LNCaP clone FGC (cell line): Measurements from ENCODE around the gene UBL7.
"Not testable (repeated sequence)": the region's sequence is repeated elsewhere in the genome, so short reads cannot be mapped to it uniquely, and the experiment has no call there.

ENCODE experiments used
- DNase-seq: peaks from one replicate; pipeline ENCODE4 v3.0.0-alpha.2; 2011; ENCODE audit warnings: low read depth
- H3K4me3 ChIP-seq: 2 replicates; pipeline ENCODE4 v1.5.1; 2011; ENCODE audit warnings: mild to moderate bottlenecking, low read depth, low read length, control low read depth
- CTCF ChIP-seq: IDR thresholded peaks from 2 replicates; pipeline ENCODE4 v1.5.1; 2012; ENCODE audit warnings: mild to moderate bottlenecking; ENCODE audit not compliant: control insufficient read depth, insufficient read depth; ENCODE audit errors: extremely low read depth

UBL7 gene

DNA sequence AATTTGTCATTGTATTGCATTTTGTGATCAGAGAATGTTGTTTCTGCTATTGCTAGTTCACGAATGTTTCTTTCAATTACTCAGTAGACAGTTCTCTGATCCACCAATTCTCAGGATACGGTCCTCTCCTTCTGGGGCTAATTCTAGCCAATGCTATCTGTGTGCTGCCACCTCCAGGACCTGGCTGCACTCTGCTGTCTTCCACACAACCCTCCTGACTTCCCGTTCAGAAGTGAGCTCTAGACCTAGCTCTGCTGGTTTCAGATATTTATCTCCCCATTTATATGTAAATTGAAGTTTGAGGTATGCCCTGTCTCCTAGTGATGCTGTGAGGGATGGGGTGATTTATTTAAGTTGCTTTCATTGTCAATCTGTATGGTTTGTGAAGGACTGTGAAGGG is 21.7 kb upstream of the UBL7 start:
- no peak for TF ChIP-seq CTCF
- DNase-seq = no peak
- H3K4me3 ChIP-seq = no peak overlapping the region

GRCh38 chr15:74480364-74480763 is 19.4 kb upstream of the UBL7 start:
- H3K4me3 ChIP-seq, DNase-seq: not testable (repeated sequence)

GRCh38 chr15:74471621-74472020 is 10.7 kb upstream of the UBL7 start:
- not testable (repeated sequence) for H3K4me3 ChIP-seq, DNase-seq

- no peak overlapping the region for H3K4me3 ChIP-seq
- no peak for TF ChIP-seq CTCF
- no peak for DNase-seq
Measured at GRCh38 chr15:74470631-74471395, 9.9 kb upstream of the UBL7 start.

DNA sequence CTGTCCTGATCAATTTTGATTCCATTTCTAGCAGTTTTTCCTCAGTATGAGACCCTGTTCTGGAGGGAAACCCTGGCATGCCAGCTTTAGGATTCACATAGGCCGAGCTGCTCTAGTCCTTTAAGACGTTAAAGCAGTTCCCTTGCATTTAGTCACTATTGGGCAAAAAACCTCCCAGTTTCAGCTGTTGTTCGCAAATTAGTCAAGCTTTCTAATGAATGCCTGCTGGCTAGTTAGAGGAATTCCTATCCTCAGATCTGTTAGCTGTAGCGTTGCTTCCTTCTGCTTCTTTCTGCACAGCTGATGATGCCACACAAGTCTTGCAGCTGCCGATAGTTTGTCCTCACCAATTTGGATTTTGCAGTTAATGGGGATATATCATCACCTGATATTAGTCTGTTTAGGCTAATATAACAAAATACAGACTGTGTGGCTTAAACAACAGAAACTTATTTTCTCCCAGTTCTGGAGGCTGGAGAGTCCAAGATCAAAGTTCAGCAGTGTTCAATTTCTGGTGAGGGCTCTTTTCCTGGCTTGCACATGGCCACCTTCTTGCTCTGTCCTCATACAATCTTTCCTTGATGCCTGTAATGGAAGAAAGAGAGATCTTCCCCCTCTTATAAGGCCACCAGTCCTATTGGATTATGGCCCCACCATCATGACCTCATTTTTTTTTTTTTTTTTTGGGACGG is 7.5 kb upstream of the UBL7 start:
- TF ChIP-seq CTCF = no peak
- H3K4me3 ChIP-seq = no peak overlapping the region
- no peak for DNase-seq

DNA sequence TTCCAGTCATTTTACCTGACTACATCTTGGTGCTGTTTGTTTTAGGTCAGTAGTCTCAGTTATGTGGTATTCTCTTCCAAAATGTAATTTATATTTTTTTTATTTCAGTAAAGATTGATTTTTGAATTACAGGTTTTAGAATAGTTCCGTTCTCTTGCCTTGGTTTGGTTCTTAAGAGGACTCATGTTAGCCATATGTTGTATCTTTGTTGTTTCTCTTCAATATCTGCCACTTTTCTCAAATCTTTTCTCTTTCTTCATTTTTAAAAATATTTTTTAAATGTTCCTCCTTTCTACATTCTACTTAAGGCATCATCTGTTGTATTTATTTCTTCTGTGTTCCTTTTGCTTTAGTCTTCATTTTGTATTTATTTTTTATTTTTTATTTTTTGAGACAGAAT is 5.6 kb upstream of the UBL7 start:
- TF ChIP-seq CTCF = no peak
- no peak for DNase-seq
- H3K4me3 ChIP-seq = no peak overlapping the region

DNA sequence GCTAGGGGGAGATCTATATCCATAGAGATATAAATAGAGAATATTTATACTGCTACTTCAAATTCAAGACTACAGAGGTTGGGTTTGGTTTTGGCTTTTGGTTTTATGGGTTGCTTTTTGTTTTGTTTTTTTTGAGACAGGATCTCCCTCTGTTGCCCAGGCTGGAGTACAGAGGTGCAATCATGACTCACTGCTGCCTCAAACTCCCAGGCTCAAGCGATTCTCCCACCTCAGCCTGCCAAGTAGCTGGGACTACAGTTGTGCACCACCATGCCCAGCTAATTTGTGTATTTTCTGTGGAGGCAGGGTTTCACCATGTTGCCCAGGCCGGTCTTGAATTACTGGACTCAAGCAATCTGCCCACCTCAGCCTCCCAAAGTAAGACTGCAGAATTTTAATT is 3.9 kb upstream of the UBL7 start:
- no peak for DNase-seq
- TF ChIP-seq CTCF = no peak
- no peak overlapping the region for H3K4me3 ChIP-seq

DNA sequence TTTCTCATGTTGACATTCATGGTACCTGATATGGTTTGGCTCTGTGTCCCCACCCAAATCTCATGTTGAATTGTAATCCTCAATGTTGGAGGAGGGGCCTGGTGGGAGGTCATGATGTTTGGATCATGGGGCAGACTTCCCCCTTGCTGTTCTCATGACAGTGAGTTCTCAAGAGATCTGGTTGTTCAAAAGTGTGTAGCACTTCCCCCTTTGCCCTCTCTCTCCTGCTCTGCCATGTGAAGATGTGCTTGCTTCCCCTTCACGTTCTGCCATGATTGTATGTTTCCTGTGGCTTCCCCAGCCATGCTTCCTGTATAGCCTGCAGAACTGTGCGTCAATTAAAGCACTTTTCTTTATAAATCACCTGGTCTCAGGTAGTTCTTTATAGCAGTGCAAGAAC is 3.3 kb upstream of the UBL7 start:
- no peak for DNase-seq
- TF ChIP-seq CTCF = no peak
- no peak overlapping the region for H3K4me3 ChIP-seq
